Measurements from ENCODE around the gene MAST3.

Gene MAST3

DNA sequence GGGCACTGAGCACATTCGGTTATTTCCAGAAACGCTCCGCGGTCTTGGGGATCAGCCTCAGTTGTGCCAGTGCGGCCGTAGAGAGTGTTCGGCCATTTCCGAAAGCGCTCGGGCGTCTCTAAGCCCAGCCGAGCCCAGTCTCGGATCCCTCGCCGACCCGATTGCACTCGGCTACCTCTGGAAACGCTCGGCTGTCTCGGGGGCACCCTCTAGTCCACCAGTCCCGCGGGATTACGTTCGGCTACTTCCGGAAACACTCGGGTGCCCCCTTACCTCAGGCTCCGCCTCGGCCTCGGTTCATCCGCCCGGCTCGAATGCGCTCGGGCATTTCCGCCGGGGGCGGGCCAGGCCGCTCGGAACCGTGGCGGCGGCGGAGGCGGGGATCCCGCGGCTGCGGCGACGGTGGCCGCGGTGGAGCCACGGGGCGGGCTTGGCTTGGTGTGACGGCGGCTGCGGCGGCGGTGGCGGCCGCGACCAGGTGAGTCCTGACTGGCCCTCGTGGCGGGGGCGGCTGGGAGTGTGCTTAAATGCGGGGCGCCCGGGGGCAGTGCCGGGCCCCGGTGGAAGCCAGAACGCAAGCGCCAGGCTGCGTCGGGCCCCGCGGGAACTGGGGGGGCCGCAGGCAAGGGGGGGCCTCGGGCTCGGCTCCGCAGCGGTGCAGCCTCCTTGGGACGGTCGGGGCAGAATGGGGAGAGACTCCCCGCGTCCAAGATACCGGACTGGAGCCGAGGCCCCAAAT, 55.4 kb downstream of the MAST3 start, which contains the start of gene PIK3R2:
TSS of gene PIK3R2 (plus strand) at position 347 of the 739 bp plus-strand sequence. CDS start 2,717 bp downstream, outside the sequence.
- no peaks in the 10 kb centered on the region for H3K9me3 ChIP-seq (ENCODE audit: control insufficient read depth, insufficient read depth, low read depth, low read length)
- CTCF ChIA-PET: interaction anchor here (0.6 to 2.9 kb wide), 9 partner anchors 8 to 170 kb away, joined by 3 to 24 read pairs (median 4); partner anchors contain the start of gene LSM4
- peak within 1 kb of the TSS; percentile 74 for H3K27ac ChIP-seq (ENCODE audit: extremely low read depth, low read depth, low read length)
- peak within 1 kb of the TSS; percentile 86 for H3K4me3 ChIP-seq (ENCODE audit: low read depth, low read length)
- POLR2A ChIA-PET: interaction anchor here (0.6 to 1.8 kb wide), 4 partner anchors 15 to 129 kb away, joined by 3 to 7 read pairs (median 4); no protein-coding TSS in a partner anchor
- H3K4me1 ChIP-seq (ENCODE audit: control insufficient read depth, insufficient read depth, low read length): peaks cover 12% of the 10 kb centered on the region
- H3K36me3 ChIP-seq (ENCODE audit: control insufficient read depth in 2 of 2, insufficient read depth in 1 of 2, low read length in 2 of 2): peaks cover 0 to 21% of the 10 kb centered on the region in 2 experiments; a peak in 1 of 3 replicates
- TF ChIP-seq, protein P1, sequence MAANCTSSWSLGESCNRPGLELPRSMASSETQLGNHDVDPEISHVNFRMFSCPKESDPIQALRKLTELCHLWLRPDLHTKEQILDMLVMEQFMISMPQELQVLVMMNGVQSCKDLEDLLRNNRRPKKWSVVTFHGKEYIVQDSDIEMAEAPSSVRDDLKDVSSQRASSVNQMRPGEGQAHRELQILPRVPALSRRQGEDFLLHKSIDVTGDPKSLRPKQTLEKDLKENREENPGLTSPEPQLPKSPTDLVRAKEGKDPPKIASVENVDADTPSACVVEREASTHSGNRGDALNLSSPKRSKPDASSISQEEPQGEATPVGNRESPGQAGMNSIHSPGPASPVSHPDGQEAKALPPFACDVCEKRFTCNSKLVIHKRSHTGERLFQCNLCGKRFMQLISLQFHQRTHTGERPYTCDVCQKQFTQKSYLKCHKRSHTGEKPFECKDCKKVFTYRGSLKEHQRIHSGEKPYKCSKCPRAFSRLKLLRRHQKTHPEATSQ (tag by site-specific recombination; IDR thresholded peaks at IDR 0.05): 0 out of 2 replicates have a peak, but pooled peaks have one; percentile 31
- TF ChIP-seq SCRT2 (tag by site-specific recombination; IDR thresholded peaks at IDR 0.05) (no peak), ZNF530 (tag by site-specific recombination; IDR thresholded peaks at IDR 0.05; ENCODE audit: low read depth) (no peak), YY1 (tag by site-specific recombination; IDR thresholded peaks at IDR 0.05) (peak; percentile 19; the same call in 1 of the 2 replicates), ZNF776 (tag by site-specific recombination; IDR thresholded peaks at IDR 0.05; ENCODE audit: borderline replicate concordance) (no peak), ZSCAN30 (tag by site-specific recombination; IDR thresholded peaks at IDR 0.05) (peak; percentile 89), ZBTB20 (tag by site-specific recombination; IDR thresholded peaks at IDR 0.05) (0 out of 2 replicates have a peak, but pooled peaks have one; percentile 61), ZNF768 (tag by site-specific recombination; IDR thresholded peaks at IDR 0.05) (no peak), GLIS2 (tag by site-specific recombination; IDR thresholded peaks at IDR 0.05) (peak; percentile 91; the same call in 1 of the 2 replicates), ZNF843 (tag by site-specific recombination; IDR thresholded peaks at IDR 0.05) (0 out of 2 replicates have a peak, but pooled peaks have one; percentile 18), KLF10 (tag by site-specific recombination; IDR thresholded peaks at IDR 0.05) (peak; percentile 38; the same call in 1 of the 2 replicates), ZNF510 (tag by site-specific recombination; IDR thresholded peaks at IDR 0.05; ENCODE audit: insufficient replicate concordance) (no peak), GLIS1 (tag by site-specific recombination; IDR thresholded peaks at IDR 0.05) (peak; percentile 49), KLF8 (tag by site-specific recombination; IDR thresholded peaks at IDR 0.05) (peak; percentile 16; the same call in 1 of the 2 replicates), IKZF3 (tag by site-specific recombination; IDR thresholded peaks at IDR 0.05) (0 out of 2 replicates have a peak, but pooled peaks have one; percentile 17), TCF7L2 (IDR thresholded peaks at IDR 0.05; ENCODE audit: borderline replicate concordance, low read depth, low read length) (no peak), ZFHX2 (tag by site-specific recombination; conservative IDR thresholded peaks at IDR 0.05) (peak; percentile 51), ZNF114 (tag by site-specific recombination; IDR thresholded peaks at IDR 0.05) (no peak), ZNF660 (tag by site-specific recombination; IDR thresholded peaks at IDR 0.05) (peak; percentile 18; the same call in 1 of the 2 replicates), OVOL3 (tag by site-specific recombination; IDR thresholded peaks at IDR 0.05) (no peak), ZNF184 (tag by site-specific recombination; IDR thresholded peaks at IDR 0.05) (0 out of 2 replicates have a peak, but pooled peaks have one; percentile 51), ZNF747 (tag by site-specific recombination; IDR thresholded peaks at IDR 0.05) (no peak), ZNF658 (tag by site-specific recombination; IDR thresholded peaks at IDR 0.05) (no peak), ZNF654 (tag by site-specific recombination; IDR thresholded peaks at IDR 0.05; ENCODE audit: low read depth) (no peak), ZFP69B (tag by site-specific recombination; IDR thresholded peaks at IDR 0.05) (no peak), ZBTB8A (tag by site-specific recombination; IDR thresholded peaks at IDR 0.05) (no peak; the same call in 1 of the 2 replicates), ZNF354C (tag by site-specific recombination; IDR thresholded peaks at IDR 0.05; ENCODE audit: borderline replicate concordance, low read depth) (no peak), ZNF610 (tag by site-specific recombination; IDR thresholded peaks at IDR 0.05; ENCODE audit: borderline replicate concordance) (0 out of 2 replicates have a peak, but pooled peaks have one; percentile 54), ZBTB17 (tag by site-specific recombination; IDR thresholded peaks at IDR 0.05) (peak; percentile 56; the same call in 1 of the 2 replicates), ZNF600 (tag by site-specific recombination; IDR thresholded peaks at IDR 0.05) (peak; percentile 75)
- TF ChIP-seq, protein P2, sequence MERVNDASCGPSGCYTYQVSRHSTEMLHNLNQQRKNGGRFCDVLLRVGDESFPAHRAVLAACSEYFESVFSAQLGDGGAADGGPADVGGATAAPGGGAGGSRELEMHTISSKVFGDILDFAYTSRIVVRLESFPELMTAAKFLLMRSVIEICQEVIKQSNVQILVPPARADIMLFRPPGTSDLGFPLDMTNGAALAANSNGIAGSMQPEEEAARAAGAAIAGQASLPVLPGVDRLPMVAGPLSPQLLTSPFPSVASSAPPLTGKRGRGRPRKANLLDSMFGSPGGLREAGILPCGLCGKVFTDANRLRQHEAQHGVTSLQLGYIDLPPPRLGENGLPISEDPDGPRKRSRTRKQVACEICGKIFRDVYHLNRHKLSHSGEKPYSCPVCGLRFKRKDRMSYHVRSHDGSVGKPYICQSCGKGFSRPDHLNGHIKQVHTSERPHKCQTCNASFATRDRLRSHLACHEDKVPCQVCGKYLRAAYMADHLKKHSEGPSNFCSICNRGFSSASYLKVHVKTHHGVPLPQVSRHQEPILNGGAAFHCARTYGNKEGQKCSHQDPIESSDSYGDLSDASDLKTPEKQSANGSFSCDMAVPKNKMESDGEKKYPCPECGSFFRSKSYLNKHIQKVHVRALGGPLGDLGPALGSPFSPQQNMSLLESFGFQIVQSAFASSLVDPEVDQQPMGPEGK (tag by site-specific recombination; IDR thresholded peaks at IDR 0.05): peak; percentile 91; the same call in 1 of the 2 replicates
- TF ChIP-seq, protein P3, sequence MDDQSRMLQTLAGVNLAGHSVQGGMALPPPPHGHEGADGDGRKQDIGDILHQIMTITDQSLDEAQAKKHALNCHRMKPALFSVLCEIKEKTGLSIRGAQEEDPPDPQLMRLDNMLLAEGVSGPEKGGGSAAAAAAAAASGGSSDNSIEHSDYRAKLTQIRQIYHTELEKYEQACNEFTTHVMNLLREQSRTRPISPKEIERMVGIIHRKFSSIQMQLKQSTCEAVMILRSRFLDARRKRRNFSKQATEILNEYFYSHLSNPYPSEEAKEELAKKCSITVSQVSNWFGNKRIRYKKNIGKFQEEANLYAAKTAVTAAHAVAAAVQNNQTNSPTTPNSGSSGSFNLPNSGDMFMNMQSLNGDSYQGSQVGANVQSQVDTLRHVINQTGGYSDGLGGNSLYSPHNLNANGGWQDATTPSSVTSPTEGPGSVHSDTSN (CRISPR knock-in tag; IDR thresholded peaks at IDR 0.05): peak; percentile 50; the same call in 1 of the 2 replicates

Data from HEK293 (cell line).